Neural cell (in vitro differentiated cells): ENCODE data around the gene DSTN. TPM values are rescaled to one million over a fixed set of nuclear protein-coding genes. Genes with fewer than 3 reads are reported as not detected.

ENCODE experiments used
- H2AFZ ChIP-seq: fragments of 200-600, 300-800 bp; sonication (generic), shearing (Covaris generic); 2 replicates; pipeline ENCODE4 v1.6.0; 2014; ENCODE audit warnings: low read depth, mild to moderate bottlenecking, antibody characterized with exemption, low read length, moderate library complexity
- H3F3A ChIP-seq: fragments of 200-600 bp; shearing (Covaris generic); 2 replicates; pipeline ENCODE4 v1.6.1; 2016; ENCODE audit warnings: mild to moderate bottlenecking, moderate library complexity, mixed read lengths, antibody characterized with exemption, low read length; ENCODE audit not compliant: insufficient read depth, poor library complexity, severe bottlenecking
- H3K27ac ChIP-seq: fragments of 200-600, 300-800 bp; sonication (generic), shearing (Covaris generic); 2 replicates; pipeline ENCODE4 v1.5.1; 2014; ENCODE audit warnings: mild to moderate bottlenecking, low read length, moderate library complexity
- H3K27me3 ChIP-seq: fragments of 300-800, 200-600 bp; sonication (generic), shearing (Covaris generic); 2 replicates; pipeline ENCODE4 v1.6.0; 2014; ENCODE audit warnings: mild to moderate bottlenecking, low read depth, low read length, moderate library complexity; ENCODE audit not compliant: insufficient read depth
- H3K36me3 ChIP-seq: fragments of 300-800, 200-600 bp; sonication (generic), shearing (Covaris generic); 2 replicates; pipeline ENCODE4 v1.5.1; 2014; ENCODE audit warnings: mild to moderate bottlenecking, antibody characterized with exemption, low read length, moderate library complexity; ENCODE audit not compliant: insufficient read depth
- H3K4me2 ChIP-seq: fragments of 300-800, 200-600 bp; sonication (generic), shearing (Covaris generic); 2 replicates; pipeline ENCODE4 v1.6.0; 2014; ENCODE audit warnings: mild to moderate bottlenecking, low read length
- H3K4me3 ChIP-seq: fragments of 300-800, 200-600 bp; sonication (generic), shearing (Covaris generic); 2 replicates; pipeline ENCODE4 v1.5.1; 2014; ENCODE audit warnings: mild to moderate bottlenecking, low read length, moderate library complexity
- H3K79me2 ChIP-seq: fragments of 200-600 bp; shearing (Covaris generic); replicated peaks from 2 replicates; pipeline ENCODE4 v1.6.0; 2014; ENCODE audit warnings: mild to moderate bottlenecking, low read length, moderate library complexity; ENCODE audit not compliant: insufficient read depth
- H3K9ac ChIP-seq: fragments of 300-800, 200-600 bp; sonication (generic), shearing (Covaris generic); 2 replicates; pipeline ENCODE4 v1.6.1; 2016; ENCODE audit warnings: mild to moderate bottlenecking, low read length, mixed read lengths
- H3K9me2 ChIP-seq: fragments of 200-600 bp; shearing (Covaris generic); 2 replicates; pipeline ENCODE4 v1.6.1; 2016; ENCODE audit warnings: mild to moderate bottlenecking, low read length, mixed read lengths; ENCODE audit not compliant: insufficient read depth
- H3K9me3 ChIP-seq: fragments of 200-600, 300-800 bp; sonication (generic), shearing (Covaris generic); 2 replicates; pipeline ENCODE4 v1.6.1; 2016; ENCODE audit warnings: mild to moderate bottlenecking, mixed run types, low read length, moderate library complexity, mixed read lengths
- H4K20me1 ChIP-seq: fragments of 200-600 bp; shearing (Covaris generic); 2 replicates; pipeline ENCODE4 v1.6.1; 2016; ENCODE audit warnings: mild to moderate bottlenecking, mixed run types; ENCODE audit not compliant: insufficient read depth
- CTCF ChIP-seq: fragments of 450-650 bp; IDR thresholded peaks from 2 replicates; pipeline ENCODE4 v1.5.1; 2014; ENCODE audit warnings: antibody characterized with exemption, mild to moderate bottlenecking, moderate library complexity; ENCODE audit not compliant: poor library complexity, severe bottlenecking
- EP300 ChIP-seq: fragments of 450-650 bp; conservative IDR thresholded peaks from 2 replicates; pipeline ENCODE4 v1.6.1; 2014; ENCODE audit warnings: antibody characterized with exemption, mild to moderate bottlenecking, moderate library complexity; ENCODE audit not compliant: poor library complexity, severe bottlenecking
- EZH2 ChIP-seq: fragments of 200-600, 300-800 bp; shearing (Covaris generic), sonication (generic); IDR thresholded peaks from 2 replicates; pipeline ENCODE4 v1.6.1; 2014; ENCODE audit warnings: antibody characterized with exemption, low read length, borderline replicate concordance, mild to moderate bottlenecking; ENCODE audit not compliant: insufficient read depth, poor library complexity, severe bottlenecking
- MXI1 ChIP-seq: fragments of 450-650 bp; conservative IDR thresholded peaks from 2 replicates; pipeline ENCODE4 v1.6.1; 2014; ENCODE audit warnings: antibody characterized with exemption, mild to moderate bottlenecking; ENCODE audit not compliant: poor library complexity, severe bottlenecking
- POLR2AphosphoS5 ChIP-seq: IDR thresholded peaks from 2 replicates; pipeline ENCODE4 v1.6.1; 2012
- RAD21 ChIP-seq: fragments of 450-650 bp; conservative IDR thresholded peaks from 2 replicates; pipeline ENCODE4 v1.6.1; 2014; ENCODE audit warnings: antibody characterized with exemption, mild to moderate bottlenecking, moderate library complexity
- REST ChIP-seq: IDR thresholded peaks from 2 replicates; pipeline ENCODE4 v1.6.1; 2012; ENCODE audit warnings: borderline replicate concordance
- SMC3 ChIP-seq: fragments of 450-650 bp; conservative IDR thresholded peaks from 2 replicates; pipeline ENCODE4 v1.6.1; 2014; ENCODE audit warnings: antibody characterized with exemption, mild to moderate bottlenecking, moderate library complexity; ENCODE audit not compliant: poor library complexity
- TAF1 ChIP-seq: IDR thresholded peaks from 2 replicates; pipeline ENCODE4 v1.6.1; 2012; ENCODE audit warnings: low read depth
- polyA plus RNA-seq: library from polyadenylated mRNA; depleted of rRNA; stranded (reverse); fragments of >200 nt; gene quantifications from 2 replicates; pipeline ENCODE4 v1.2.3, GENCODE V29; 2014

The DSTN gene
- polyA plus RNA-seq, 1 donor from 2014 or later, result 276 TPM

- Histone ChIP-seq H2AFZ (no peak overlapping the region), H3F3A (no peaks in the 10 kb centered on the region), H4K20me1 (no peaks in the 10 kb centered on the region), H3K27ac (no peak overlapping the region), H3K9me2 (no peaks in the 10 kb centered on the region), H3K79me2 (no peaks in the 10 kb centered on the region), H3K27me3 (peaks cover 25% of the 10 kb centered on the region), H3K4me2 (no peak overlapping the region), H3K9me3 (no peaks in the 10 kb centered on the region), H3K9ac (no peak overlapping the region), H3K4me3 (no peak overlapping the region), H3K36me3 (no peaks in the 10 kb centered on the region)
- no peak for TF ChIP-seq POLR2AphosphoS5
- no peak for TF ChIP-seq REST
- TF ChIP-seq MXI1, result no peak
- no peak for TF ChIP-seq RAD21
- no peak for TF ChIP-seq EZH2
- no peak for TF ChIP-seq CTCF
- no peak for TF ChIP-seq SMC3
- no peak for TF ChIP-seq TAF1
- no peak for TF ChIP-seq EP300
These were observed 76.5 kb downstream of the DSTN start for GRCh38 chr20:17646209-17646960.

GRCh38 chr20:17646961-17647301 lies 77.1 kb downstream of the DSTN start:
- Histone ChIP-seq H3F3A (no peaks in the 10 kb centered on the region), H3K36me3 (no peaks in the 10 kb centered on the region), H3K4me3 (no peak overlapping the region), H3K27ac (no peak overlapping the region), H3K9me2 (no peaks in the 10 kb centered on the region), H3K9ac (no peak overlapping the region), H3K79me2 (no peaks in the 10 kb centered on the region), H3K4me2 (no peak overlapping the region), H2AFZ (no peak overlapping the region), H4K20me1 (no peaks in the 10 kb centered on the region), H3K27me3 (peaks cover 25% of the 10 kb centered on the region), H3K9me3 (no peaks in the 10 kb centered on the region)
- no peak for TF ChIP-seq REST
- TF ChIP-seq EZH2, result no peak
- no peak for TF ChIP-seq CTCF
